AG09309 (cell line): Measurements from ENCODE around the gene PRR16.

Source experiments
- DNase-seq: peaks from one replicate; pipeline ENCODE4 v3.0.0-alpha.2; 2010; ENCODE audit warnings: low read depth
- H3K4me3 ChIP-seq: 2 replicates; pipeline ENCODE4 v1.5.1; 2011; ENCODE audit warnings: mild to moderate bottlenecking, low read depth, low read length, moderate library complexity; ENCODE audit not compliant: control insufficient read depth
- CTCF ChIP-seq: IDR thresholded peaks from 2 replicates; pipeline ENCODE4 v1.5.1; 2011; ENCODE audit warnings: mild to moderate bottlenecking, low read depth, low read length, inconsistent platforms; ENCODE audit not compliant: insufficient read depth, control insufficient read depth; ENCODE audit errors: missing control alignments

PRR16 gene

GRCh38 chr5:120436996-120437395, 27.1 kb upstream of the PRR16 start:
- TF ChIP-seq CTCF = no peak
- no peak for DNase-seq
- no peak overlapping the region for H3K4me3 ChIP-seq

GRCh38 chr5:120442694-120443093, 21.4 kb upstream of the PRR16 start:
- no peak overlapping the region for H3K4me3 ChIP-seq
- no peak for DNase-seq
- TF ChIP-seq CTCF = no peak

DNA sequence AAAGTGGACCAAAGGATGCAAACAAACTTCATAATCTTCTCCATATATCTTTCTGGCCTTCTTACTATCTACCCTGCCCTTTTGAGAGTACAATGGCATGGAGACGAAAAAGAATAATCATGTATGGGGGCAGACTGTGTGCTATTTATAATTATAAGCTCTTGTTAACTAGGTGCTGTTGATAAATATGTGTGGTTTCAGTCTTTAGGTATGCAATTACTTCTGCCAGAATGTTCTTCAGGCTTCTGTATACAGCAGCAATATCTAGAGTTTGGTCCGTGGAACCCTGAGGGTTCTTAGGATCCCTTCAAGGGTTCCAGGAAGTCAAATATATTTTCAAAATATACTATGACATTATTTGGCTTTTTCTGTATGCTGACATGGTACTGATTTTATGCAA, 20.5 kb upstream of the PRR16 start:
- TF ChIP-seq CTCF = no peak
- H3K4me3 ChIP-seq = no peak overlapping the region
- no peak for DNase-seq

GRCh38 chr5:120446068-120446492, 18.0 kb upstream of the PRR16 start:
- H3K4me3 ChIP-seq = no peak overlapping the region
- no peak for TF ChIP-seq CTCF
- DNase-seq = peak; percentile 84

DNA sequence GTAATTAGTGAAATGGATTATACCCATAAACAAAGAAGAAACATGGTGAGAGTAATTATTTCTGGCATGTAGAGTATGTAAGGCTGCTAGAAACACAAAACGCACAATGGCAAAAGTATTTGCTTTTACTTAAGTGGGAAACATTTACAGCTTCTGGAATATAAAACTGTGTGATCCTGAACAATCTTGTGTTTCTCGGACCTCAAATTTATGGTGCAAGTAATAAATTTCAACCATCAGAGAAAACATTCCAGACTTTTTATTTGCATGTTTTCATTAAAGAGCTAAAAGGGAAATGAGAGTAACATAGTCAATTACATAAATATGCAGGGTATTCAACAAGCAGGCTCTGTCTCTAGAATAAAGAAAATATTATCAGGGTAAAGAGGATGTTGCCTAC, 17.2 kb upstream of the PRR16 start:
- no peak overlapping the region for H3K4me3 ChIP-seq
- TF ChIP-seq CTCF = no peak
- DNase-seq = peak; percentile 55

DNA sequence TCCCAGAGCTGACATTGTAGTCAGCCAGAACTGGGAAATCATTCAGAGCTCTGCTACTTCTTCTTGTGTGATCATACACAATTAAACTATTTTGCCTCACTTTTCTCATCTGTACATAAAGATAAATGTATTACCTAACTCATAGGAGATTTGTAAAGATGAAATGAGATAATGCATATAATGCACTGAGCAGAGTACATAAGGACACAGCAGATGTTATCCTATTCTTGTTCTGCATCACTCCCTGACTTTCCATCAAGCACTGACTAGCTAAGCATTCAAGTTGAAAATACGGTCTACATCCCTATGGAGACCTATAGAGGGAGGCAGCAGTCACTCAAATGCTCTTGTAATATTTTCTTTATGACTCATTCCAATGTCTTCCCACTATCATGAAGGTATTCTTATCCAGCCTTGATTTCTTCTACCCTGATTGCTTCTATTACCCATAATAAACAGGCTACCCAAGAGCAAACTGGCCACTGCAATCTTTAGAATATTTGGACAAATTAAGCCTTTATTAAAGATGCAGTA, 16.3 kb upstream of the PRR16 start:
- DNase-seq = no peak
- no peak overlapping the region for H3K4me3 ChIP-seq
- no peak for TF ChIP-seq CTCF

DNA sequence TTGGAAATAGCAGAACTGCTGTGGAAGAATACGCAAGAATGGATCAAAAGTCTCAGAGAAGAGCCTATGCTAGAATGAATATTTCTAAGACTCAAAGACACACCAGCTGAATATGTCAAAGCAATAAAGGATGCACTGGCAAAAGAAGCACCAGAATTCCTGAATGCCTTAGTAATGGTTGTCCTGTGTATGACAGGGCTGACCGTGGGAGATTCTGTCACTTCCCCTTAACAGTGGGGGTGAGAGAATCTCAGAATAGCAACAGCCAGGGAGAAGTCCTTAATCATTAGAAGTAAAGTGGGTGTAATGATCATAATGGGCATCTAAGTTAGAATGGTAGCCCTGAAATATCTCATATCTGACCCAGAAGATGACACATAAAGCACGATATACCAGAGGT, 14.6 kb upstream of the PRR16 start:
- DNase-seq = no peak
- no peak overlapping the region for H3K4me3 ChIP-seq
- TF ChIP-seq CTCF = no peak
